HFF-Myc (cell line): ENCODE results near the gene ZNF592.

Experiments used
- DNase-seq: peaks from one replicate; pipeline ENCODE4 v3.0.0-alpha.2; 2011; ENCODE audit warnings: low read depth; ENCODE audit errors: extremely low read depth
- H3K4me3 ChIP-seq: replicated peaks from 2 replicates; pipeline ENCODE4 v1.5.1; 2011; ENCODE audit warnings: low read depth, mild to moderate bottlenecking, control low read depth, low read length
- CTCF ChIP-seq: IDR thresholded peaks from 2 replicates; pipeline ENCODE4 v1.5.1; 2012; ENCODE audit warnings: mild to moderate bottlenecking, low read depth, low read length, control low read depth; ENCODE audit errors: missing control alignments

Gene ZNF592

DNA sequence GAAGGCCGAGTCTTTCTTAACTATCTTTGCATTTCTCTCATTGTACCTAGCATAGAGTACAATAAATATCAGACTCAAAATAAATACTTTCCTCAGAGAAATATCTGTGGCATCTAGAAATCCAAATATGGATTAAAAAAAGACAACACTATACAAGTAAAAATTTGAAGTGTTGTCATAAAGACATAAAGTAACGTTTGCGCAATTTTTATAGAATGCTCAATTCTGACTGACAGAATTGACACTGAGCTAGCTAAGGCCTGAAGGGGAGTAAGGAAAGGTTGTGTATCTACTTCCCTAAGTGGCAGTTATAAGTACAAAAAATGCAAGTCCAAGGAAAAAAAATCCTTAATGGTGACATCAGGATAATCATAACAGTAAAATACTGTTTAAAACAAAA, 33.6 kb upstream of the ZNF592 start:
- peak overlapping the region; percentile 92 for H3K4me3 ChIP-seq
- DNase-seq, result no peak
- no peak for TF ChIP-seq CTCF

DNA sequence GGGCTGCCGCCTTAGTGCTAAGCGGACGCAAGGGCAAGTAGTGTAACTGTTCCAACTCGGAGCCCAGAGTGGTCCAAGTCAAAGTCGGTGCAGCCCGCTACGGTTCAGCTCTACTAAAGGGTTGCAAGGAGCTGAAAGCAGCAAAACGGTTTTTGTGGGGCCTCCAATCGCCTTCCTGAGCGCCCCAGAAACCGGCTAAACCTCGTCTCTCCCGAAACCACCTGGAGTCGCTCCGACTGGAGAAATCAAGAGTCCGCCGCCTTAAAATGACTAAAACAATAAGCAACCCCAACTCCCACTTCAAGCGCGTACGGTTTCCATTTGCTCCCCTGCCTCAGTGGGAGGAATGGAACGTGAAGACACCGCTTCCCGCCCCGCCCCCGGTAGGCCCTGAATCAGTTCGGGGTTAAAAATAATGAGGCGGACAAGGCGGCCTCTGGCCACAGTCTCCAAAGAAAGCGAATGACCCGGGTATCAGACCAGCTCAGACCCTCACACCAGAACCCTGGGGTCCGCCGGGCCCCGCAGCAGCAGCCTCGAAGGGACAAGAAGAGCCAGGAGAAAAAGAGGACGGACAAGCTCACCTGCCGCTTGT, 32.9 kb upstream of the ZNF592 start:
- DNase-seq, result no peak
- TF ChIP-seq CTCF, result no peak
- peak overlapping the region; percentile 92 for H3K4me3 ChIP-seq

- peak; percentile 71 for DNase-seq
- no peak for TF ChIP-seq CTCF
- H3K4me3 ChIP-seq, result peak within 1 kb of the TSS; percentile 92
Measured at GRCh38 chr15:84716036-84716732, 32.2 kb upstream of the ZNF592 start, which contains the start of gene SEC11A. Gene SEC11A (minus strand): TSS chr15:84716139. CDS start chr15:84716075, 64 bp downstream.

DNA sequence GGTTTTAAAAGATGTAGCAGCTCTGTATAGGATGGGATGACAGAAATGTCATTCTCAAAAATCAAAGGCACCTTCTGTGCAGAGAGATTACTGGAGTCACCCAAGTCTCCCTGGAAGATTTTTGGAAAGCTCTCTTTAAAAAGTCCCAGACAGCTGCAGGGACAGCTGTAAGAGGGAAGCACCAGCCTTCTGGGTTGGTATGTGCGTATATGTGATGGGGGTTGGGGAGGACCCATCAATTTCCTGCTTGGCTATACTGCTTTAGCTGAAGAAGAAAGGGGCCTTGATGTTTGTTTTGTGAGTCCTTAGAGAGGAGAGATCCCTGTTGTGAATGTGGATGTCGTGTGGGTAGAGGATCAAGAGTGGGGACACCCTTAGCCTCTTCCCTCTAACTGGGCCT, 27.0 kb upstream of the ZNF592 start:
- no peak overlapping the region for H3K4me3 ChIP-seq
- TF ChIP-seq CTCF, result no peak
- DNase-seq, result no peak

DNA sequence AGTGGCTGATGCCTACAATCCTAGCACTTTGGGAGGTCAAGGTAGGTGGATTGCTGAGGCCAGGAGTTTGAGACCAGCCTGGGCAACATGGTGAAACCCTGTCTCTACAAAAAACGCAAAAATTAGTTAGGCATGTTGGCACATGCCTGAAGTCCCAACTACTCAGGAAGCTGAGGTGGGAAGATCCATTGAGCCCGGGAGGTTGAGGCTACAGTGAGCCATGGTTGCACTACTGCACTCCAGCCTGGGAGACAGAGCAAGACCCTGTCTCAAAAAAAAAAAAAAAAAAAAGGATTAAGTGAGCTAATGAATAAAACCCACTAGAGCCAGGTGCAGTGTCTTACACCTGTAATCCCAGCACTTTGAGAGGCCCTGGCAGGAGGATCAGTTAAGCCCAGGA, 25.8 kb upstream of the ZNF592 start:
- H3K4me3 ChIP-seq, result no peak overlapping the region
- no peak for DNase-seq
- TF ChIP-seq CTCF, result no peak

DNA sequence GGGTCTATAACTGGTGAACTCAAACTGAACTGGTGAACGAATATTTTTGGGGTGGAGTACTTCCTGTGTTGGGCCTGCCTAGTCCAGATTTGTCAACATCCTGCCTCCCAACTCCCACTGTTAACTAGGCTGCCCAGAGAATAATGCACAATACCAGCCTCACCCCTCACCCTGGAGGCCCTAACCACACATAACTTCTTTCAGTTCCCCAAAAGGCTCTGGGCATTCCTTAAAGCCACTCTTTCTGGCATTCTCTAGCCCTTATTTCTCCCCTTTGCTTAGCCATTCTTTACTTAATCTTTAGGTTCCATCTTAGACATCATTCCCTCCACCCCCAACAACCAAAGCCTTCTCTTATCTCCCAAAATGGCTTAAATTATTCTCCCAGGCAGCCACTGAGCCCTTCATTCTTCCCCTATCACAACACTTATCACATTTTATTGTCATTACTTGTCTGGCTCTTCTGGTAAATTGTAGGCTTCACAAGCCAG, 23.3 kb upstream of the ZNF592 start:
- DNase-seq, result no peak
- TF ChIP-seq CTCF, result no peak
- no peak overlapping the region for H3K4me3 ChIP-seq
